Activated B cell treated with CpG ODN at 0.5 μM for 24 hours (primary cell): Measurements from ENCODE around the gene MGAT3. TPM values are rescaled to one million over a fixed set of nuclear protein-coding genes. Genes with fewer than 3 reads are reported as not detected.

Experiments
- ATAC-seq: fragments of 200-7000 bp; cut with Tn5 transposase; one replicate; pipeline ENCODE4 v1.10.0; 2021; ENCODE audit warnings: low read depth, mild to moderate bottlenecking, moderate library complexity
- CTCF ChIA-PET: fragments of 350-600 bp; sonication (Branson Sonifier 250); formaldehyde crosslinking; loops from one replicate; lab custom pipeline; 2021; ENCODE audit warnings: antibody characterized with exemption; lab: Charles Lee
- POLR2A ChIA-PET: fragments of 350-600 bp; sonication (Branson Sonifier 250); formaldehyde crosslinking; loops from one replicate; lab custom pipeline; 2021; ENCODE audit warnings: antibody characterized with exemption; lab: Charles Lee
- DNase-seq: peaks from one replicate; pipeline ENCODE4 v3.0.0; 2022
- H3K27ac Mint-ChIP-seq: one replicate; pipeline ENCODE4 v1.8.0; 2020; ENCODE audit warnings: mixed read lengths
- H3K27me3 Mint-ChIP-seq: one replicate; pipeline ENCODE4 v1.8.0; 2021; ENCODE audit warnings: mixed read lengths
- H3K36me3 Mint-ChIP-seq: one replicate; pipeline ENCODE4 v1.8.0; 2021; ENCODE audit warnings: low read depth, mixed read lengths
- H3K4me1 Mint-ChIP-seq: one replicate; pipeline ENCODE4 v1.8.0; 2021; ENCODE audit warnings: mixed read lengths
- H3K4me3 Mint-ChIP-seq: one replicate; pipeline ENCODE4 v1.8.0; 2020; ENCODE audit warnings: mild to moderate bottlenecking, mixed read lengths
- H3K9me3 Mint-ChIP-seq: one replicate; pipeline ENCODE4 v1.8.0; 2020; ENCODE audit warnings: mixed read lengths
- CTCF ChIP-seq: fragments of 200-600 bp; IDR thresholded peaks from one replicate; pipeline ENCODE4 v1.8.0; 2022; ENCODE audit warnings: antibody characterized with exemption, mild to moderate bottlenecking
- intact Hi-C: fragments of 100-400 bp; cut with micrococcal nuclease; formaldehyde crosslinking; loops from one replicate; pipeline ENCODE4 v1.15.1; 2024
- total RNA-seq: library from RNA; stranded (reverse); gene quantifications from 2 replicates; pipeline ENCODE4 v1.2.3, GENCODE V29; 2022

MGAT3 gene
- total RNA-seq, 1 donor from 2014 or later = 43.4 TPM

- TF ChIP-seq CTCF = no peak
- intact Hi-C loops = loop anchor here (1.0 kb wide), 1 partner anchor 10 kb away; no protein-coding TSS in a partner anchor
- CTCF ChIA-PET = interaction anchor here (1.0 to 1.5 kb wide), 2 partner anchors 21 to 35 kb away, joined by 3 to 4 read pairs; no protein-coding TSS in a partner anchor
- ATAC-seq (no peak), DNase-seq (no peak)
- Mint-ChIP-seq H3K4me3 (peak overlapping the region; percentile 87), H3K27me3 (peaks cover 3% of the 10 kb centered on the region), H3K9me3 (no peaks in the 10 kb centered on the region), H3K4me1 (peaks cover 72% of the 10 kb centered on the region), H3K27ac (peak overlapping the region; percentile 75), H3K36me3 (peaks cover 13% of the 10 kb centered on the region)
- POLR2A ChIA-PET = interaction anchor here (0.8 to 3.5 kb wide), 7 partner anchors 10 to 139 kb away, joined by 3 to 44 read pairs (median 4); partner anchors contain the start of genes RPL3 and TAB1
Observed at GRCh38 chr22:39458444-39459083, 1.8 kb downstream of the MGAT3 start.

- TF ChIP-seq CTCF = no peak
- no peak overlapping the region for H3K4me3 Mint-ChIP-seq
- DNase-seq (no peak), ATAC-seq (no peak)
- POLR2A ChIA-PET = interaction anchor here (0.6 to 3.5 kb wide), 3 partner anchors 8 to 12 kb away, joined by 7 to 44 read pairs (median 15); no protein-coding TSS in a partner anchor
- peak overlapping the region; percentile 35 for H3K27ac Mint-ChIP-seq
- CTCF ChIA-PET = interaction anchor here (1.5 kb wide), 1 partner anchor 34 kb away, joined by 3 read pairs; no protein-coding TSS in a partner anchor
- peaks cover 3% of the 10 kb centered on the region for H3K27me3 Mint-ChIP-seq
- intact Hi-C loops = no loop called here
- peaks cover 13% of the 10 kb centered on the region for H3K36me3 Mint-ChIP-seq
- H3K9me3 Mint-ChIP-seq = no peaks in the 10 kb centered on the region
- peaks cover 71% of the 10 kb centered on the region for H3K4me1 Mint-ChIP-seq
Observed at GRCh38 chr22:39459681-39460080, 2.9 kb downstream of the MGAT3 start.

GRCh38 chr22:39462443-39463221 lies 5.8 kb downstream of the MGAT3 start:
- POLR2A ChIA-PET = interaction anchor here (1.0 to 2.6 kb wide), 8 partner anchors 8 to 143 kb away, joined by 3 to 17 read pairs (median 5); partner anchors contain the start of genes ATF4 and RPL3
- peak; percentile 11 for ATAC-seq

GRCh38 chr22:39463277-39463676 lies 6.5 kb downstream of the MGAT3 start:
- H3K4me3 Mint-ChIP-seq = peak overlapping the region; percentile 55
- ChIA-PET CTCF (no interaction called here), POLR2A (interaction anchor here (0.8 to 3.4 kb wide), 7 partner anchors 9 to 64 kb away, joined by 3 to 38 read pairs (median 5); partner anchors contain the start of gene TAB1)
- peak overlapping the region; percentile 70 for H3K27ac Mint-ChIP-seq
- H3K9me3 Mint-ChIP-seq = no peaks in the 10 kb centered on the region
- no peak for TF ChIP-seq CTCF
- intact Hi-C loops = no loop called here
- DNase-seq (no peak), ATAC-seq (no peak)
- H3K4me1 Mint-ChIP-seq = peaks cover 88% of the 10 kb centered on the region
- H3K27me3 Mint-ChIP-seq = peaks cover 3% of the 10 kb centered on the region
- peaks cover 5% of the 10 kb centered on the region for H3K36me3 Mint-ChIP-seq

More at GRCh38 chr22:39462443-39463221, 5.8 kb downstream of the MGAT3 start:
- H3K36me3 Mint-ChIP-seq = peaks cover 5% of the 10 kb centered on the region
- peaks cover 3% of the 10 kb centered on the region for H3K27me3 Mint-ChIP-seq
- H3K4me1 Mint-ChIP-seq = peaks cover 86% of the 10 kb centered on the region
- peak overlapping the region; percentile 32 for H3K4me3 Mint-ChIP-seq
- no peak for TF ChIP-seq CTCF
- CTCF ChIA-PET = no interaction called here
- DNase-seq = no peak
- H3K9me3 Mint-ChIP-seq = no peaks in the 10 kb centered on the region
- intact Hi-C loops = loop anchor here (1.0 kb wide), 1 partner anchor 9 kb away; no protein-coding TSS in a partner anchor
- H3K27ac Mint-ChIP-seq = peak overlapping the region; percentile 70
